HG02870 (cell line): ENCODE results near the gene ZFYVE28.
A peak's percentile ranks its signal among the peaks of the same experiment; 100 is the strongest.

ENCODE experiments used
- ATAC-seq: cut with Tn5 transposase; IDR thresholded peaks from one replicate; pipeline ENCODE4 v1.9.1; 2021; ENCODE audit warnings: mild to moderate bottlenecking, moderate library complexity; ENCODE audit not compliant: unreplicated experiment

The ZFYVE28 gene

GRCh38 chr4:2264481-2265041 is 153.9 kb downstream of the ZFYVE28 start:
- ATAC-seq = no peak

GRCh38 chr4:2263926-2264321 is 154.5 kb downstream of the ZFYVE28 start:
- no peak for ATAC-seq

- ATAC-seq = no peak
Measured at GRCh38 chr4:2262944-2263250, 155.5 kb downstream of the ZFYVE28 start.

- ATAC-seq = peak; percentile 93
Measured at GRCh38 chr4:2262145-2262943, 156.1 kb downstream of the ZFYVE28 start.

DNA sequence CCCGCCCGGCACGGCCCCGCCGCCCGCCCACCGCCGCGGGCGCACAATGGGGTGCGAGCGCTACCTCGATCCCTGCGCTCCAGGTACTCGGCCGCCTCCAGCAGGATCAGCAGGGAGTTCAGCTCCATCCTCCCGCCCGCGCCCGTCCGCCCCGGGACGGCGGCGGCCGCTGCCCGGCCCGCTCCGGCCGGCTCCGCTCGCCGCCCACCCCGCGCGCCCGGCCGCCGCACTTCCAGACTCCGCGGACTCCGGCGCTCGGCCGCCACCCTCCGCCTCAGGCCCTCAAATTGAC is 156.6 kb downstream of the ZFYVE28 start, which contains the start of gene MXD4:
MXD4 (minus strand) TSS at position 257 of the 292 bp plus-strand sequence; CDS start at position 128, 129 bp downstream.
- no peak for ATAC-seq

GRCh38 chr4:2261110-2261852 is 157.2 kb downstream of the ZFYVE28 start:
- ATAC-seq = no peak

GRCh38 chr4:2260344-2261109 is 157.9 kb downstream of the ZFYVE28 start:
- no peak for ATAC-seq

- ATAC-seq = no peak
Measured at GRCh38 chr4:2259541-2260343, 158.7 kb downstream of the ZFYVE28 start.

DNA sequence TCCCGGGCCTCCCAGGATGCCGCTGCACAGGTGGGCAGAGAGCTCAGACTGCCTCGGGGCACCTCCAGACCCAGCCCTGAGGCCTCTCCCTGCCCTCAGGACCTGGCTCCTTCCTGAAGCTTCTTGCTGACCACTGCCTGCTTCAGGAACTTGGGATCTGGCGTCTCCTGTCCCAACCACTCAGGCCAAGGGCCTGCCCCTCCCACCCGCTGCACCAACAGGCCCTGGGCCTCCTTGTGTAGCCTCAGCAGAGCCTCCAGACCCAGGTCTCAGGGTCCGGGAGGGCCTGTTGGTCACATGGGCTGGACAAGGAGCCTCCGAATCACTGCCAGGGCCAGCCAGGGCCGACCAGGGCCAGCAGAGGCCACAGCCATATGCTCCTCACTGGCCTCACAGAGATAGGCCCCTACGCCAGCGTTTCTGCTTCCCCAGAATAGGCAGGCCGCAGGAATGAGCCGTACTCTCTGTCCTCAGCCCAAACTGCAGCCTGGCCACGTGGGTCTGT is 159.4 kb downstream of the ZFYVE28 start:
- ATAC-seq = no peak

DNA sequence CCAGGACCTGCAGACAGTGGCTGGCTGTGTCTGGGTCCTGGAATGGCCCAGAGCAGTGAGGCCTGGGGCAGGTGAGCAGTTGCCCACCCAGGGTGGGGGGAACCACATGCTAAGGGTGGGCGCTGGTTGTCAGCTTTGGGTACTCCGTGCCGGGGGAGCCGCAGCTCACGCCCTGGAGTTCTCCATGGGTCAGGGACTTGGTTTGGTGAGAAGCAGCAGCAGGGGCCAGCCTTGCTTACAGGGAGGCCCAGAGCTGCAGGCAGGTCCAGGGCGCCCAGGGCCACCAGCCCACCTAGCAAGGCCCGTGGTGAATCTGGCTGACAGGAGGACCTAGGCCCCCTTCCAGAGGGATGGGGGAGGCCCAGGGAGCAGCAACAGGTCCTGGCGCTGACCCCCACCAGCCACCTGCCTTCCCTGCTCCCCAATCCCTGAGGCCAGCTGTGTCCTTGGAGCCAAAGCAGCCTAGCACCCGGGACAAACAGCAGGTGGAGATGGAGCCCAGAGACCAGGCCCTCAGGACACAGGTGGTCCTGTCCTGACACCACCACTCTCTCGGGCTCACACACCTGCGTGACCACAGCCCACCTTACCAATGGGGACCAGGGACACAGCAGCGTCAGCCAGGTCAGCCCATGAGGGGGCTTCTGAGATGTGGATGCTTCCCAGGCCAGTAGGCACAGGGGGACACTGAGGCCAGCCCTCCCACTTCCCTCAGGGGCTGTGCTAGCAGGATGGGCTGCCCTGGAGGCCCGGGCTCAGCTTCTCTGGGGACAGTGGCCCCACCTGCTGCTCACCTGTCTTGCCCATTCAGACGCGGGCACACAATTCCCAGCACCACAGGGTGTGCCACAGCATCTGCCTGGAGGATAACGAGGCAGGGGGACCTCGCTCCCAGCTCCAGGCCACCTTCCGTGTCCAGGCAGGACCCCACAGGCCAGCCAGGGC is 160.1 kb downstream of the ZFYVE28 start:
- ATAC-seq = no peak

GRCh38 chr4:2257361-2258081 is 160.9 kb downstream of the ZFYVE28 start:
- no peak for ATAC-seq

- no peak for ATAC-seq
Measured at GRCh38 chr4:2256781-2257191, 161.7 kb downstream of the ZFYVE28 start.

DNA sequence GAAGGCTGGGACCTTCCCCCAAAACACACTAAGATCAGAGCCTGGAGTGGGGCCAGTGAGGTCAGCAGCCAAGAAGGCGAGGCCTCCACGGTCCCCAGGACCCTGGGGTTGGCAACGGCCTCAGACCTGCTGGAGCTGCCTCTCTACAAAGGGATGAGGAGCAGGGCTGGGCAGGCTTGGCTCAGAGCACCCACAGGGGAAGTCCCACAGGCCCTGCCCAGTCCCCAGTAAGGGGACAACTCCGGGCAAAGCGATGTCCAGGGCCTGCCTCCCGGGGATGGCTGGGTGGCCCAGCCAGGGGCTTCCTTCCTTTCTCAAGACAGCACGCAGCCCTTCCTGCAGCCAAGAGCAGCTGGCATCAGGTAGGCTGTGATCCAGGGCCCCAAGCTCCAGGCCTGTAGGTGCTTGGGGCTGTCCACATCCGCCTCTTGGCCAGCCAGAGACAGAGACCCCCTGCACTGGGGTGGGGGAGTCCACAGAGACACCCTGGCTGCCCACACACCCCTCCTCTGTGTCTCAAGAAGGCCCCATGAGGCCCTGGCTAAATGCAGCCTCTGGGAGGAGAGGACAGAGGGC is 162.2 kb downstream of the ZFYVE28 start:
- ATAC-seq = no peak

DNA sequence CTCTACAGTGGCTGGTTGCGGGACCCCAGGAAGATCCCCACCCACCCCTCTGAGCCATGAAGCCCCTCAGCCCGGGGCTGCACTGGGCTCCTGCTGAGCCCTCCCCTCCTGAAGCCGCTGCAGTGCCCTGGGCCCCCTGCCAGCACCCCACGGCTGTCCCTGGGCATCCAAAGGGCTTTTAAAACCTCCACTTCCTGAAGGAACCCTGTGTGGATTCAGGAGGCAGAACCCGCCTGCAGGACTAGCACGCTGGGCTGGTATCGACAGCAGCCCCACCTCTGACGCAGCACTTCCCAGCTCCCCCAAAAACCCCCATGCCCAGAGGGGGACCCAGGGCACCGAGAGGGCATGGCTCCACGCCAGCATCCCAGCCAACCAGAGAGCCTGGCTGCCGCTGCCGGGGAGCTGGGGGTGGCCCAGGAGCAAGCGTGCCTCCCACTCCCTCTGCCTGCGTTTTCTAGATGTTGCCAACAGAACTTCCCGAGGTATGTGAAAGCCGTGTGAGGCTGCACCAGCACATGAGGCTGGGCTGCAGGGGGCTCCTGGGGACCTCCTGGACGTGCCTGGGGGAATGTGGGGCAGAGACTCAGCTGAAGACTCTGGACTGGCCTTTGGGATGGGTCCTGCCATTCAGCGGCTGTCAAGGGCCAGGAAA is 162.8 kb downstream of the ZFYVE28 start:
- ATAC-seq = no peak

DNA sequence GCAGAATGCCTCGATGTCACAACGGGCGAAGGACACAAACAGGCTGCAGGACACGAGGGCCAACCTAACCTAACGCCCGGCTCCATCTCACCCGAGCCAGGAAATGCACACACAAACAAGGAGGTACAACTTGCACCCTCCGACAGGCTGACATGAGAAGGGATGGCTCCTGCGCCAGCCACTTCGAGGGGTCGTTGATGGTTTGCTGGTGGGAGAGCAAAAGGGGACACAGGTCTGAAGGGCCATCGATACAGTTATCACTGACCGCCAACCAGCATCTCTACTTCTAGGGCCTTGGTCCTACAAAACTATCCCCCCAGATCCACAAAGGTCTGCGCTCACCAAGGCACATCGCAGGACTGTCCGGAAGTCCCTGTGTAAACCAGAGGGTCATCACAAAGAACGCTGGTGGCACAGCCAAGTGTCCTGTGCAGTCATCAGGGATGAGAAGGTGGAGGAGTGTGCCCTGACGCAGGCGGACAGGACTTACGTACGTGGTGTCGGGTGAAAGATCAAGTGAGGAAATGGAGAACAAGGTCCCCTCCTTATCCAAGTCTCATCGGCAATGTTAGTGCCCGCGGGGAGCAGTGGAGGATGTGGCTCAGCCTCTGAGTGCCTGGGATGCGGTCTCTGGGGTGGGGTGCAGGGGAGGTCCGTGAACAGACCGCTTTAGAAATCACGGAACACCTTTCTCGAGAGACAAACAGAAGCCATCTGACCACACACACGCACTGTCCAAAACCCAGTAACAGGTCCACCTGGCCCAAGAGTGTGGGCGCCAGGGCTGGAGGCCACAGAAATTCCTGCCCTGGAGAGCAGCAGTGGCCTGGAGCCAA is 163.6 kb downstream of the ZFYVE28 start:
- no peak for ATAC-seq

- no peak for ATAC-seq
Measured at GRCh38 chr4:2253160-2254084, 165.0 kb downstream of the ZFYVE28 start.
